GM19463 (cell line): ENCODE data around the gene MIXL1.
"Not testable (repeated sequence)": the region's sequence is repeated elsewhere in the genome, so short reads cannot be mapped to it uniquely, and the experiment has no call there.

Source experiments
- ATAC-seq: cut with Tn5 transposase; IDR thresholded peaks from one replicate; pipeline ENCODE4 v1.9.1; 2021; ENCODE audit warnings: mild to moderate bottlenecking, moderate library complexity; ENCODE audit not compliant: unreplicated experiment

MIXL1 gene

GRCh38 chr1:226223157-226223785, at the start of gene MIXL1:
TSS of gene MIXL1 (plus strand) at chr1:226223664. CDS start at chr1:226223682, 18 bp downstream.
- peak; percentile 41 for ATAC-seq

DNA sequence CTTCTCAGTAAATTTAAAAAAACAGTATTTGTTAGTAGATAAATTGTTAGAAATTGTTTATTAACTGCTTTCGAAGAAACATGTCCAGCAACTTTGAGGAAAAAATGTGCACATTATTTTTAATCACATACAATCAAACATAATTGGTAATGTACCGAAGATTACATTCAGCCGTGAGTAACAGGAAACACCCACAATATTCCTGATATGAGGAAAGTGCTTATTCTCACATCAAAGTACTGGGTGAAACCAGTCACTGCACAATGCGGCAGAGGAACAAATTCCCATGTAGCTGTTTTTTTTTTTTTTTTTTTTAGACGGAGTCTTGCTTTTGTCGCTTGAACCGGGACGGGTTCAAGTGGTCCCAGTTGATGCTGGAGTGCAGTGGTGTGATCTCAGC, 46.6 kb upstream of the MIXL1 start:
- ATAC-seq: no peak

DNA sequence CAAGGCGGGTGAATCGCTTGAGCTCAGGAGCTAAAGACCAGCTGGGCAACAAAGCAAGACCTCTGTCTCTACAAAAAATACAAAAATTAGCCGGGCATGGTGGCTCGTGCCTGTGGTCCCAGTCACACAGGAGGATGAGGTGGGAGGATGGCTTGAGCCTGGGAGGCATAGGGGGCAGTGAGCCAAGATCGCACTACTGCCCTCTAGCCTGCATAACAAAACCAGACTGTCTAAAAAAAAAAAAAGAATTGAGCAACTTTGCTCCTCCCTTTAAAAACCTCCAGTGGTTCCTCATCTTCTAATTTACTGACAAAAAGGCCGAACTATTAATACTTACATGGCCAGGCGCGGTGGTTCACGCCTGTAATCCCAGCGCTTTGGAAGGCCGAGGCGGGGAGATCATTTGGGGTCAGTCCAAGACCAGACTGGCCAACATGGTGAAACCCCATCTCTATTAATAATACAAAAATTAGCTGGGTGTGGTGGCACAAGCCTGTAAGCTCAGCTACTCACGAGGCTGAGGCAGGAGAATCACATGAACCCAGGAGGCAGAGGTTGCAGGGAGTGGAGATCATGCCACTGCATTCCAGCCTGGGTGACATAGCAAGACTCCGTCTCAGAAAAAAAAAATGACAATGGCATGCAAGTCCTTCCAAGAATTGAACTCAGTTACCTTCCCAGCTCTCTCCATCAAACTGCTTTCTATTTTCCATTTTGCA, 41.3 kb upstream of the MIXL1 start:
- ATAC-seq: no peak

GRCh38 chr1:226185141-226186036, 38.1 kb upstream of the MIXL1 start:
- no peak for ATAC-seq

- ATAC-seq: peak; percentile 95
Measured at GRCh38 chr1:226186124-226187018, 37.1 kb upstream of the MIXL1 start, which contains the start of gene ACBD3. TSS of gene ACBD3 (minus strand) at chr1:226186741. CDS start at chr1:226186675, 66 bp downstream.

DNA sequence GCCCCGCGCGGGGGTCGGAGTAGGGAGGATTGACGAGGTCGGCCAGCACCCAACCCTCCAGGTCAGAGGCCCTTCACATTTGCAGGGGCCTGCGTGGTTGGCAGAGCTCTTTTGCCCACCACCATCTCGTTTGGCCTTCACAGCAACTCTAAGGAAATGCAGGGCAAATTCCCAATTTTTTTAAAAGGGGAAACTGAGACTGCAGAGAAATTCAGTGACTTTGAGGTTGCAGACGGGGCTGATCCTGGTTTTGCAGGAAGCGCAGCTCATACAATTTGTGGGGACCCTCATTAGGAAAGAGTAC, 36.5 kb upstream of the MIXL1 start:
- ATAC-seq: no peak

DNA sequence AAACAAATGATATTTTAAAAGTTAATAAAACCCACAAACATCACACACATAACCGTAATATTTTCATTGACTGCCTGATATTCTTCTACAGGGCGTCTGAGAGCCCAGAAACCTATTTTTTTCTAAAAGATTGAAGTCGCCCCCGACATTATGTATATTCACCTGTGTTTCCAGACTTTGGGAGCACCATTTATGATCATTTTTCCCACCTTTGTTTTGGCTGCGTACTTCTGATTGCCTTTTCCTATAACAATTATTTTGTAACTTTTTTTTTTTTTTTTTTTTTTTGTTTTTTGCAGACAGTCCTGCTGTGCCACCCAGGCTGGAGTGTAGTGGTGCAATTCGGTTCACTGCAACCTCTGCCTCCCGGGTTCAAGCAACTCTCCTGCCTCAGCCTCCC, 36.1 kb upstream of the MIXL1 start:
- no peak for ATAC-seq

GRCh38 chr1:226195144-226195543, 28.3 kb upstream of the MIXL1 start:
- no peak for ATAC-seq

GRCh38 chr1:226199971-226200370, 23.5 kb upstream of the MIXL1 start:
- no peak for ATAC-seq

DNA sequence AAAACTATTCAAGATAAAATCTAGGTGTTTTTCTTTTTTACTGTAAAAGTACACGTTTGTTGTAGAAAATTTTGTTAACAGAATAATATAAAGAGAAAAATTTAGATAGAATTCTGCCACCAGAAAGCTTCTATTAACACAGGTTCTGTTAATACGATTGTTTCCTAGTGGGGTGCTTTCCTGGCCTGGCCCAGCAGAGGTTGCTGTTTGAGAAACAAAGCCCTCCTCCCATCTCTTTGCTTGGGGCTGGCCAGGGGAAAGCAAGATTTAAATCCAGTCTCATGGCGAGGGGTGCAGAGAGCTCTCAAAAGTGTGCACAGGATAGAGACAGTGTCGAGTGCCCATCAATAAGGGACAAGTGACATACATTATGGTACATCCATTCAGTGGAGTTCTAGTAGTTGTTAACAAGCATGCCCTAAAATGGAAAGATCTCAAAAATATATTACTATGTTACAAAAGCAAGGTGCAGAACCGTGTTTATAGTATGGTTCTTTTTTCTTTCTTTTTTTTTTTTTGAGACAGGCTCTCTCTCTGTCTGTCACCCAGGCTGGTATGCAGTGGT, 22.4 kb upstream of the MIXL1 start:
- ATAC-seq: peak; percentile 49

- ATAC-seq: no peak
Measured at GRCh38 chr1:226202246-226202645, 21.2 kb upstream of the MIXL1 start.

- ATAC-seq: not testable (repeated sequence)
Measured at GRCh38 chr1:226202666-226203065, 20.8 kb upstream of the MIXL1 start.

GRCh38 chr1:226203240-226203639, 20.2 kb upstream of the MIXL1 start:
- no peak for ATAC-seq

DNA sequence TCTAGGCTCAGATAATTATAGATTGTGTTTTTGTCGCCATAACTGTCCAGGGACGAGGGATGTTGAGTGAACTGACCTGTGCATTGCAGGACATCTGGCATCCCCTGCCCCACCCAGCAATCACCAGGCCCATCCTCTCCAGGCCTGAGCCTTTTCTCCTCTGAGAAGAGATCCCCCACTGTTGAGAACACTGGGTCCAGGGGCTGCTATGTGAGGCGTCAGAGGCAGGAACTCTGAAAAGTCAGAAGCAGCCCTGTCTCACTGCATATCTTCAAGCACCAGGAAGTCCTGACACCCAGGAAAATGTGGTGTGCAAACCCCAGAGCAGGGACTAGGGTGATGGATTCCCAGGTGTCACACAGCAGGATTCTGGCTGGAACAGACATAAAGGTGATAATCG, 19.8 kb upstream of the MIXL1 start:
- no peak for ATAC-seq

DNA sequence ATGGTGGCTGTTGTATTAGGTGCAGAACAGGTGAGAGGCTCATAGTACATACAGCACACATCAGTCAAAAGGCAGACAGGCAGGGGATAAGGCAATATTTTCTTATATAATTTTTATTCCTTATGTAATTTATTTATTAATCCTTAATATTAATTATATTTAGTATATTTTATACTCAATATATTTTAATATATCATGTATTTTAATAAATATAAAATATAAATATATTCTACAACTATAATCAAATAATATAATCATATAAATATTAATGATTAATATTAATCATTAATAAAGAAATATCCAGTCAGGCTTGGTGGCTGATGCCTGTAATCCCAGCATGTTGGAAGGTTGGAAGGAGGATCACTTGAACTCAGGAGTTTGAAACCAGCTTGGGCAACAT, 19.3 kb upstream of the MIXL1 start:
- no peak for ATAC-seq

DNA sequence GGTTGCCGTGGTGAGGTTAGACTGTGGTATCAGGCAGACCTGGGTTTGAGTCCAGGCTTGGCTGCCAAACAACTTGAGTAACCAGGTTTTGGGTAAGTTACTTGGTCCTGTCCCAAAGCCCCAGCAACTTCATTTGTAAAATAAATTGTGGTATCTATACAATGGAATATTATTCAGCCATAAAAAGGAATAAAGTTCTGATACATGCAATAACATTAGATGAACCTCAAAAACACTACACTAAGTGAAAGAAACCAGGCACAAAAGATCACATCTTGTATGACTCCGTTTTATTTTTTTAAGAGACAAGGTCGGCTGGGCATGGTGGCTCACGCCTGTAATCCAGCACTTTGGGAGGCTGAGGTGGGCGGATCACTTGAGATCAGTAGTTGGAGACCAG, 16.4 kb upstream of the MIXL1 start:
- no peak for ATAC-seq

DNA sequence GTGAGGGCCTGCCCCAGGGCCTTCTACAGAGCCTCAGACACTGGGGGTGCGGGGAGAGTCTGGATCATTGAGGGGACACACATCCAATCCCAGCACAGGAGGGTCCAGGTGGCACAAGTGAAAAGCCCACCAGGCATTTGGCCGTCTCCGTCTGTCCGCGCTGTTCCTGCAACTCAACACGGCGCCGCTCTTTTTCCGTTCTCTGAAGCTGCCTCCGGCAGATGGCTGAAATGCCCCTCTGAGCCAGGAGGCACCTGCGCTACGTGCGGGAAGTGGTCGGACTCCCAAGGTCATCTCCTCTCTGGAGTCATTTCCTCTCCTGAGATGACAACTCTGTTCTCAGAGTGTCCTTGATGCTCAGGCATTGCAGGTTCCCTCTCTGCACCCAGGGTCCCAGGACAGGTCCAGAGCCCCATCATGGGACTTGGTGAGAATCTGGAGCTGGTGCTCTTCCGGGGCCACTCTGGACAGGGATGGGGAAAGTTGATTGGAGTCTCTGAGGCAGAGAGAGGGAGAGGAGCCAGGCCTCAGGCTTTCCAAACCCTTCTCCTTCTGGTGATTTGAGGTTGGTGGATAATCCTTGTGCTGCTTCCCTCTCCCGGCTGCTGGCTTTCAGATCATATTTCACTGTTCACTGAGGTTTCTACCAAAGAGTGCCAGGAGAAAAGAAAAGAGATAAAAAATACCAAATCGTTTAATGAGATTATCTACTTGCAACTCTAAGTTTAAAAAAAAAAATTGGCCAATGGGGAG, 14.0 kb upstream of the MIXL1 start:
- ATAC-seq: no peak

- no peak for ATAC-seq
Measured at GRCh38 chr1:226210571-226211176, 12.8 kb upstream of the MIXL1 start.

DNA sequence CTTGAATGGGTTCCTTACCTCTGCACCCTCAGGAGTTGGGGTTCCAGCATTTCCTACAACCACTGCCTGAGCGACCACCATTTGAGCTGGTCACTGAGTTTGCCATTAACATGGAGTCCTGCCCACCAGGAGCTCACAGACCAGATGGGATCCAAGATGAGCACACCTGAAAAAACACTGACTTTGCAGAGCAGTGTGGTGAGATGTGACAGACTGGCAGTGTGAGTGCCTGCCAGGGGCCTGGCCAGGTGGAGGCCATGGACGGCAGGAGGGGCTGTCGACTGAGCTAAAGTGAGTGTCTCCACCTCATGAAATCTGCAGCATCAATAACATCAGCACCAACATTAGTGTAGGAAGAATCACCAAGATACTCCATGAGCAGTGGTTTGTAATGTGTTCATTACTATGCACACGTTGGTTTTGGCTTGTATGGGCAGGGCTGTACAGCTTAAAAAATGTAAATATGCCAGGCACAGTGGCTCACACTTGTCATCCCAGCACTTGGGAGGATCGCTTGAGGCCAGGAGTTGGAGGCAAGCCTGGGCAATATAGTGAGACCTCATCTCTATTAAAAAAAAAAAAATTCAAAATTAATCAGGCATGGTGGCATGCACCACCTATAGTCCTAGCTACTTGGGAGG, 12.2 kb upstream of the MIXL1 start:
- no peak for ATAC-seq
